ENCODE measurements around the gene YPEL3. TPM values are rescaled to one million over a fixed set of nuclear protein-coding genes. Genes with fewer than 3 reads are reported as not detected.

YPEL3 gene
- total RNA-seq, 1 experiment from 2014 or later: 8.8 TPM

DNA sequence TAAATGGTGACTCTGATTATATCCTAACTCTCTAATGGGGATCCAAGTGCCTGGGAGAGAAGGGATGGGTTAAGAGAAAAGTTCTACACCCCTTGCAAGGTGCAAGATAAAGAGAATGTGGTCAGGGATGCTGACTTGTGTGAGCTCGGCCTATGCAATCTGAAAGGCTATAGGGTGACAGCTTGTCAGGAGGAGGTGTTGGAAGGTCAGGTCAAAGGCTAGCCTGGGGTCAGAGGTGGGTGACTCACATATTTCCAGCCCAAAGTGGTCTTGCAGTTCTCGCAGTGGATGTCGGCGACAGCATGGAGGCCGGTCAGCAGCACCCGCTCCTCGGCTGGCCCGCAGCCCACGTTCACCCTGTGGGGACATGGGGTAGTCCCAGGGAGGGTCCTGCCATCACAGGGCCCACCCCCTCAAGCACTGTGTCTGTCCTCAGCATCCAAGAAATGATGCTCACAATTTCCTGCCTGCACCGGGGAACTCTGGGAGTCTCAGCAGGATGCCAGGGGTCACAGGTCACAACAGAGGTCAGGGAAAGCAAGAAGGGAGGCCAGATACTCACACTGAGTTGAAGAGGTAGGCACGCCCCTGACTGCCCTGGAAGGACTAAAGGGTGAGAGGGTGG, 1.4 kb downstream of the YPEL3 start:
- no peak for DNase-seq (ENCODE audit: unreplicated experiment)
- Mint-ChIP-seq H3K27ac (ENCODE audit: low read depth, unreplicated experiment) (peak overlapping the region; percentile 11), H3K27me3 (ENCODE audit: insufficient read depth, unreplicated experiment) (no peaks in the 10 kb centered on the region), H3K4me1 (ENCODE audit: insufficient read depth, unreplicated experiment) (peaks cover 35% of the 10 kb centered on the region), H3K36me3 (ENCODE audit: insufficient read depth, unreplicated experiment) (peaks cover 12% of the 10 kb centered on the region), H3K4me3 (ENCODE audit: unreplicated experiment) (peak overlapping the region; percentile 75), H3K9me3 (ENCODE audit: unreplicated experiment) (no peaks in the 10 kb centered on the region)
- TF ChIP-seq, protein P1, sequence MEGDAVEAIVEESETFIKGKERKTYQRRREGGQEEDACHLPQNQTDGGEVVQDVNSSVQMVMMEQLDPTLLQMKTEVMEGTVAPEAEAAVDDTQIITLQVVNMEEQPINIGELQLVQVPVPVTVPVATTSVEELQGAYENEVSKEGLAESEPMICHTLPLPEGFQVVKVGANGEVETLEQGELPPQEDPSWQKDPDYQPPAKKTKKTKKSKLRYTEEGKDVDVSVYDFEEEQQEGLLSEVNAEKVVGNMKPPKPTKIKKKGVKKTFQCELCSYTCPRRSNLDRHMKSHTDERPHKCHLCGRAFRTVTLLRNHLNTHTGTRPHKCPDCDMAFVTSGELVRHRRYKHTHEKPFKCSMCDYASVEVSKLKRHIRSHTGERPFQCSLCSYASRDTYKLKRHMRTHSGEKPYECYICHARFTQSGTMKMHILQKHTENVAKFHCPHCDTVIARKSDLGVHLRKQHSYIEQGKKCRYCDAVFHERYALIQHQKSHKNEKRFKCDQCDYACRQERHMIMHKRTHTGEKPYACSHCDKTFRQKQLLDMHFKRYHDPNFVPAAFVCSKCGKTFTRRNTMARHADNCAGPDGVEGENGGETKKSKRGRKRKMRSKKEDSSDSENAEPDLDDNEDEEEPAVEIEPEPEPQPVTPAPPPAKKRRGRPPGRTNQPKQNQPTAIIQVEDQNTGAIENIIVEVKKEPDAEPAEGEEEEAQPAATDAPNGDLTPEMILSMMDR (IDR thresholded peaks at IDR 0.05; ENCODE audit: unreplicated experiment): no peak
- CTCF ChIA-PET: interaction anchor here (0.6 to 1.3 kb wide), 3 partner anchors 29 to 268 kb away, joined by 3 read pairs; no protein-coding TSS in a partner anchor
- intact Hi-C loops (cut with micrococcal nuclease): loop anchor here (10.0 kb wide), 1 partner anchor 310 kb away; the partner anchor contains the start of gene ZNF771
- POLR2A ChIA-PET: interaction anchor here (0.8 to 1.0 kb wide), 2 partner anchors 28 to 29 kb away, joined by 3 to 8 read pairs; partner anchors contain the start of gene MAPK3
- BruUV-seq (replicated peaks): no TSS peak

- intact Hi-C loops (cut with micrococcal nuclease): loop anchor here (10.0 kb wide), 1 partner anchor 312 kb away; the partner anchor contains the start of gene ZNF771
- ChIA-PET POLR2A (interaction anchor here (0.6 to 3.6 kb wide), 8 partner anchors 16 to 315 kb away, joined by 3 to 50 read pairs (median 4); partner anchors contain the start of genes ALDOA, MAPK3, PPP4C and ZNF771), CTCF (interaction anchor here (0.5 to 4.3 kb wide), 20 partner anchors 10 to 540 kb away, joined by 3 to 24 read pairs (median 3); partner anchors contain the start of gene ZNF48)
- H3K4me3 Mint-ChIP-seq (ENCODE audit: unreplicated experiment): peak overlapping the region; percentile 79
- peak; percentile 65 for DNase-seq (ENCODE audit: unreplicated experiment)
- TF ChIP-seq, protein P1 (IDR thresholded peaks at IDR 0.05; ENCODE audit: unreplicated experiment): peak; percentile 34
- H3K4me1 Mint-ChIP-seq (ENCODE audit: insufficient read depth, unreplicated experiment): peaks cover 39% of the 10 kb centered on the region
- H3K27ac Mint-ChIP-seq (ENCODE audit: low read depth, unreplicated experiment): peak overlapping the region; percentile 54
- BruUV-seq (replicated peaks): no TSS peak
- peaks cover 12% of the 10 kb centered on the region for H3K36me3 Mint-ChIP-seq (ENCODE audit: insufficient read depth, unreplicated experiment)
- H3K9me3 Mint-ChIP-seq (ENCODE audit: unreplicated experiment): no peaks in the 10 kb centered on the region
- H3K27me3 Mint-ChIP-seq (ENCODE audit: insufficient read depth, unreplicated experiment): no peaks in the 10 kb centered on the region
Observed at GRCh38 chr16:30092373-30093010, 3.5 kb downstream of the YPEL3 start.

DNA sequence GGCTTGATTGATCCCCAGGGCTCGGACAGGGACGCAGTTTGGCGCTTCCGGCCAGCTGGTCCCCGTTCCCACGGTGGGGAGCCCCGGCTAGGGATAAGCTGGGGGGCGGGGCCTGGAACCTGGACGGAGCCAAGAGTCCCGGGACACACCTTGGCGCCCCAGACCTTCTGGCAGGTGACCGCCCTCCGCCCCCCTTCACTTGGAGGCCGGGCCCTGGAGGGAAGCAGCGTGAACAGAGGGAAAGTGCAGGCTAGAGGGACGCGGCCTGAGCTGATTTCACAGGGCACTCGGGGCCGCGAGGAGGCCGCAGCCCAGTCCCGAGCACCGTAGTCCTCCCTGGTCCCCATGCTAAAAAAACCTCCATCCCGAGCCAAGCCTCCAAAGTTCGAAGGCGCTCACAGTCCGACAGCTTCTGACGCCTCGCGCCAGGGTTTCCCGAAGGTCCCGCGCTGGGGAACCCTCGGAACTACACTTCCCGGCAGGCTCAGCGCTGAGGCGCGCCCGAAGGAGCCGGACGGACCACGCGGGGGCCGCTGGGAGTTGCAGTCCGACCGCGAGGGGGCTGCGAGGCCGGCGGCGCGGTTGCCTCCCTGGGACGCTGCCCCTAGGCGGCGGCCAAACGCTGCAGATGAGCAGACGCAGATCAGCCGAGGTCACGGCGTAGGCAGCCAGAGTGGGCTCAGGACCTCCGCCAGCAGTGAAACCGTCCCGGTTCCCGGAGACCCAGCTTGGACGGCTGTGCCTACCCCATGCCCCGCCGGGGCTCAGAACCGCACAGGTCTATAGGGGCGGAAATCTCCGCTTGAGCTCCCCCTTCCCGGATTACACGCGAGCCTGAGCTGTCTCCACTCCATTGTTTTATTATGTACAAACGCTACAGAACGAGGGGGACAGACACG, 4.3 kb downstream of the YPEL3 start, which contains the start of gene TBX6:
TSS of gene TBX6 (minus strand) at position 451 of the 899 bp plus-strand sequence. CDS start 731 bp downstream, outside the sequence.
- DNase-seq (ENCODE audit: unreplicated experiment): peak; percentile 89
- CTCF ChIA-PET: interaction anchor here (0.5 to 4.3 kb wide), 24 partner anchors 10 to 537 kb away, joined by 3 to 24 read pairs (median 4); partner anchors contain the start of genes GDPD3 and ZNF48
- POLR2A ChIA-PET: interaction anchor here (0.7 to 3.6 kb wide), 10 partner anchors 12 to 316 kb away, joined by 3 to 50 read pairs (median 4); partner anchors contain the start of genes ALDOA, CORO1A, MAPK3 and PPP4C
- Mint-ChIP-seq H3K9me3 (ENCODE audit: unreplicated experiment) (no peaks in the 10 kb centered on the region), H3K4me3 (ENCODE audit: unreplicated experiment) (peak within 1 kb of the TSS; percentile 79), H3K36me3 (ENCODE audit: insufficient read depth, unreplicated experiment) (peaks cover 17% of the 10 kb centered on the region), H3K27ac (ENCODE audit: low read depth, unreplicated experiment) (peak within 1 kb of the TSS; percentile 57), H3K27me3 (ENCODE audit: insufficient read depth, unreplicated experiment) (no peaks in the 10 kb centered on the region), H3K4me1 (ENCODE audit: insufficient read depth, unreplicated experiment) (peaks cover 37% of the 10 kb centered on the region)
- TF ChIP-seq, protein P1 (IDR thresholded peaks at IDR 0.05; ENCODE audit: unreplicated experiment): peak; percentile 74
- BruUV-seq (replicated peaks): no TSS peak
- intact Hi-C loops (cut with micrococcal nuclease): loop anchor here (10.0 kb wide), 1 partner anchor 313 kb away; the partner anchor contains the start of gene ZNF771

All from MCF 10A (cell line).